ENCODE results near the gene CDK6.

DNA sequence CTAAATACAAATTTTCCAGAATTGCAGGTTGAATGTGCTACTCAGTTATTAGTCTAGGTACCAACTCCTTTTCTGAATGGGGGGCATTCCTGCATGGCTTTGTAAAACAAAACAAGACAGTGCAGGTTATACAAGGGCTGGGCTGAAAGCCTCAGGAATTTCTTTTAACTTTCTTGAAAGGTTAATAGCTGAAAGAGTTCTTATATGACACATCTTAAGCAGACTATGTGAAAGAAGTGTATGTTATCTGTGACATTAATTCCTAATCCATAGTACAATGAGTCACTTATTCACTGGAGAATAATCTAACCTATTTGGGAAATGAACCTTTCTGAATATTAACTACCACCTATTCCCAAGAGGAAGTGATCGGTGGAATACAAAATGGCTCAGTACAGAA is 130.5 kb downstream of the CDK6 start:
- TF ChIP-seq, protein P1, sequence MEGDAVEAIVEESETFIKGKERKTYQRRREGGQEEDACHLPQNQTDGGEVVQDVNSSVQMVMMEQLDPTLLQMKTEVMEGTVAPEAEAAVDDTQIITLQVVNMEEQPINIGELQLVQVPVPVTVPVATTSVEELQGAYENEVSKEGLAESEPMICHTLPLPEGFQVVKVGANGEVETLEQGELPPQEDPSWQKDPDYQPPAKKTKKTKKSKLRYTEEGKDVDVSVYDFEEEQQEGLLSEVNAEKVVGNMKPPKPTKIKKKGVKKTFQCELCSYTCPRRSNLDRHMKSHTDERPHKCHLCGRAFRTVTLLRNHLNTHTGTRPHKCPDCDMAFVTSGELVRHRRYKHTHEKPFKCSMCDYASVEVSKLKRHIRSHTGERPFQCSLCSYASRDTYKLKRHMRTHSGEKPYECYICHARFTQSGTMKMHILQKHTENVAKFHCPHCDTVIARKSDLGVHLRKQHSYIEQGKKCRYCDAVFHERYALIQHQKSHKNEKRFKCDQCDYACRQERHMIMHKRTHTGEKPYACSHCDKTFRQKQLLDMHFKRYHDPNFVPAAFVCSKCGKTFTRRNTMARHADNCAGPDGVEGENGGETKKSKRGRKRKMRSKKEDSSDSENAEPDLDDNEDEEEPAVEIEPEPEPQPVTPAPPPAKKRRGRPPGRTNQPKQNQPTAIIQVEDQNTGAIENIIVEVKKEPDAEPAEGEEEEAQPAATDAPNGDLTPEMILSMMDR (IDR thresholded peaks at IDR 0.05), result no peak
- TF ChIP-seq EZH2 (IDR thresholded peaks at IDR 0.05), result no peak

Data from neural progenitor cell (in vitro differentiated cells).